GM21381 (cell line): ENCODE measurements around the gene ZNF765.
"Not testable (repeated sequence)": the region's sequence is repeated elsewhere in the genome, so short reads cannot be mapped to it uniquely, and the experiment has no call there.

Experiments used
- ATAC-seq: cut with Tn5 transposase; IDR thresholded peaks from one replicate; pipeline ENCODE4 v1.9.1; 2021; ENCODE audit warnings: mild to moderate bottlenecking, moderate library complexity; ENCODE audit not compliant: unreplicated experiment

Gene ZNF765

GRCh38 chr19:53475470-53475869, 80.5 kb downstream of the ZNF765 start:
- not testable (repeated sequence) for ATAC-seq
